HG03045 (cell line): Measurements from ENCODE around the gene OXTR.
"Not testable (repeated sequence)": the region's sequence is repeated elsewhere in the genome, so short reads cannot be mapped to it uniquely, and the experiment has no call there.

Experiments
- ATAC-seq: cut with Tn5 transposase; IDR thresholded peaks from one replicate; pipeline ENCODE4 v1.9.1; 2021; ENCODE audit warnings: mild to moderate bottlenecking, moderate library complexity; ENCODE audit not compliant: unreplicated experiment

OXTR gene

DNA sequence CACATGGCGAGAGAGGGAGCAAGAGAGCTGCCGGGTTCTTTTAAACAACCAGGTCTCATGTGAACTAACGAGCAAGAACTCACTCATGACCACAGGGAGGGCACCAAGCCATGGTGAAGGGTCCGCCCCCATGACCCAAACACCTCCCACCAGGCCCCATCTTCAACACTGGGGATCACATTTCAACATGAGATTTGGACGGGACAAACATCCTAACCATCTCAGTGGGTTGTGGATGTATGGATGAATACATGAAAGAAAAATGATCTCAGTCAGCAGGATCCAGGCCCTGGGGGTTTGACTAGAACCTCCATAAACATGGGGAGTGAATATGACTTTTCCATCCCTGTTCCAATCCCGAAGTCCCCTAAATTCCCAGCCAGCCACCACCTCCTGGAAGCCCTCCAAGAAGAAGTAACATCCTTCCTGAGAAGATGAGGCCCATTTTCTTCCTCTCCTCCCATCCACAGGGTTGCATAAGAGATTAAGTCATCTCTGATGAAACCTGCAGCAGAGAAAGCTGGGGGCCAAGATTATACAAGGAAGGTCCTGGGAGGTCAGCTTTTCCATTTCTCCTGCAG is 26.3 kb downstream of the OXTR start:
- ATAC-seq: no peak

DNA sequence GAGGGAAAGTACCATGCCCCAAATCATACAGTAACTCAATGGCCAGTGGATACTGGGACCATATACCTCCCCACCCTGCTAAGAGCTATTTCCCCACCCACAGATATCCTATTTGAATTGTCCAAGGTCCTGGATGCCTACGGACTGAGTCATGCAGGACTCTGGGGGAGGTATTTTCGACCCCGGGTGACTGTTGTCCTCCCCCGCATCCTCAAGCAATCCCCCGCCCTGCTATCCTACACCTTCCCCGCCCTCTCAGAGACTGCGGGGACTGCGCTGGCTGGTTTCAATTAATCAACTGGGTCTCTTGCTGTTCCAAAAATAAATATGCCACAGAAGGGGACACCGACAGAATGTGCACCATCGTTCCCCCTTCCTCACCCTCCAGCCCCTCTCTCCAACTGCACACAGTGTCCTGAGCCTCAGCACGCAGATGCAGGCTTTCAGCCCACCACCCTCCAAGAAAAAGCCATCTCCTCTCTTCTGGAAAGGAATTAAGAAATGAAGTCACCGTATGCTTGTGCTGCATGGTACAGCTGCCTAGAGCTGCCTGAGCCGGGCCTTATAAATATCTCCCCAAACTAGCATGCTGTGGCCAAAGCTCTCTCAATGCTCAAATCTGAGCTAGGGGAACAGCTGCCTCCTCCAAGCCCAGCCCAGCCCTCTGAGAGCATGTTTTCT is 27.7 kb downstream of the OXTR start:
- ATAC-seq: no peak

DNA sequence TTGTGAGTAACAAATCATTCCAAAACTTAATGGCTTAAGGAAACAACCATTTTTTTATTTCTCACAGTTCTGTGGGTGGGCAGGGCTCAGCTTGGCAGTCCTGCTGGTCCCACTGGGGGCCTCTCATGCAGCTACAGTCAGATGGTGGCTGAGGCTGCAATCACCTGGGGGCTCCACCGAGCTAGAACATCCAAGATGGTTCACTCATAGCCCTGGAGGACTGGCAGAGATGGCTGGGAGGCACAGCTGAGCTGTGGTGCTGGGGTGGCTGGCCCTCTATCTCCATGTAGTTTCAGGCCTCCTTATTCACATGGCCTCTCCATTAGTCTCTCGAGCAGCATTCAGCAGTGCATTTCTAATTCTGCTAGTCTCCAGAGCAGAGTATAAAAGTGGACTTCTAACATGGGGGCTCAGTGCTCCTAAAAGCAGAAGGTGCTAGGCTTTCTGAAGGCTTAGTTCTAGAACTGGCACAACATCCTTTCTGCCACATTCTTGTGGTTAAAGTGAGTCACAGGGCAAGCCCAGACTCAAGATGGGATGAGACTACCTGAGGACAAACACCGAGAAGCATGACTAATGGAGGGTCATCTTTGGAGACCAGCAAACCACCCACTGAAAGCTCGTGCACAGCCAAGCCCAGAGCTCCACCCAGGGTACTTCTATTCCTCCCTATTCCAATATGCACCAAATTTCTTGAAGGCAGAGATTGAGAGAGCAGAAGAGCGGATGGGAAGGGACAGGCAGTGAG is 29.5 kb downstream of the OXTR start:
- ATAC-seq: no peak

DNA sequence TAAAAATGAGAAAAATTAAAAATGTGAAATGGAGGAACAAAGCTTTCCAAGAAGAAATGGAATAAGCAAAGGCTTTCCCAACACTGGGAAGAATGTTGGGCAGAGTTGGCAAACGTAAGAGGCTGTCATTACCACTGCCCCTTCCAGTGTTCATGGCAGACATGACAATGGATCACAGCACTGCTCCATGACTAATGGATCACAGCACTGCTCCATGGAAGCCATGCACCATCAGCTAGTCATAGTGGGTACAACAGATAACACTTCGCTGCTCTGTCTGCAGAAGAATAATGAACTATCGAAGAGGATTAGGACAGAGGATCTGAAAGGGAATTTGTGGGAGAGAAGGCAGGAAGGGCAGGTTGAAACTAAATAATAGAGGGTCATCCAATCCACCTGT is 30.8 kb downstream of the OXTR start:
- ATAC-seq: no peak

DNA sequence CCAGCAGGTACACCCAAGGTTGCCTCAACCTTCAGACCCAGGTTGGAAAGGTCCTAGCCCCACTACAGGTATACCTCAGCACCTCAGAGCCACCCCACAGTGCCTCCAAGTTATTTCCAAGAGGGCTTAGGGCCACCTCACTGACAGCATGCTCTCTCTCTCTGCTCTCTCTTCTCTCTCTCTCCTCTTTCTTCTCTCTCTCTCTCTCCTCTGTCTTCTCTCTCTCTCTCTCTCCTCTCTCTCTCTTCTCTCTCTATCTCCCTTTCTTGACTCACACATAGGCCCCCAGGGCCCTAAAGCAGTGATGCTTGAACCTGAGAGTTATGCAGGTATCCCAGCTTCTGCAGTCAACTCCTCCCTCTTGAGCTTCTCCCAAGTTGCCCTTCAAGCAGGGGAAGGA is 31.6 kb downstream of the OXTR start:
- ATAC-seq: no peak

DNA sequence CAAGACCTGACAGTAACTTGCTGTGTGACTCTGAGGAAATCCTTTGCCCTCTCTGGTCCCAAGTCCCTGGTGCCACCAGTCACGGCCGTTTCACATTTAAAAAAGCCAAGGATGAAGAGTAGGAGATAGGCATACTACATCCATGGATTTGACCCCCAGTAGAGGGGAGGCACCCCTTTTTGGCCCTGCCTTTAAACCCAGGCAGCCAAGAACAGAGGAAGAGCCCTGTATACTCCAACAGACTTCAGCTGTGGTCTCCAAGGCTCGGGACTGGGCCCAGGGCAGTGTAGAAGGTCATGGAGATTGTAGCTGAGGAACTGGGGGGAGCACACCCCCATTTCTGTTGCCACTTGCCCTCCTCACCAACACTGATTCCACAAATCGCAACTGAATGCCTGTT is 32.1 kb downstream of the OXTR start:
- ATAC-seq: no peak

DNA sequence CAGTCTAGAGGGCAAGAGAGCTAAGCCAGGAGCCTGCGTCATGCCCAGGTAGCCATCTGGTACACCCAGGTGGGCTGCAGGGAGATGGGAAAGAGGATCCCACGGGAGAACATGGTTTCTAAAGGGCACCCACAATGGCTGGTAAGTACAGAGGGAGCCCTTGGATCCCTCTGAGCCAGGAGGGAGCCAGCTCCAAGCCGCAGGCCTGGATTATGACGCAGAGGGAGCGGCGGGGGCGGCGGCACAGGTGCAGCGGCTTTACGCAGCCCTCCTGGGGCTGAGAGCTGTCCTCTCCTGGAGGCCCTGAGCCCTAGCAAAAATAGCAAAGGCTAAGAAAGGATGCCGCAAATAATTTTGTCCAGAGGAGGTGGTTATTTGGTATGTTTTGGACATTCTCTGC is 33.0 kb downstream of the OXTR start:
- no peak for ATAC-seq

DNA sequence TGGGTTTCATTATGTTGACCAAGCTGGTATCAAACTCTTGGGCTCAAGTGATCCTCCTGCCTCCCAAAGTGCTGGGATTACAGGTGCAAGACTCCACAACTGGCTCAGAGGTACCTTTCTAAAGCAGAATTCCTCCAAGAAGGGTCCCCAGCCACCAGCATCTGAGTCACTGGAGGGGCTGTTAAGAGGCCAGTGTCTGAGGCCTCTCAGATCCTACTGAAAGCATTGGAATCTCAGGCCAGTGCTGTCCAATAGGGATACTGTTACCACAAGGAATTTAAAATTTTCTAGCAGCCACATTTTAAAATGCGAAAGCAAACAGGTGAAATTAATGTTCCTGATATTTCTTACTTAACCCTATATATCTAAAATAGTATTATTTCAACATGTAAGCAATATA is 34.5 kb downstream of the OXTR start:
- ATAC-seq: no peak

DNA sequence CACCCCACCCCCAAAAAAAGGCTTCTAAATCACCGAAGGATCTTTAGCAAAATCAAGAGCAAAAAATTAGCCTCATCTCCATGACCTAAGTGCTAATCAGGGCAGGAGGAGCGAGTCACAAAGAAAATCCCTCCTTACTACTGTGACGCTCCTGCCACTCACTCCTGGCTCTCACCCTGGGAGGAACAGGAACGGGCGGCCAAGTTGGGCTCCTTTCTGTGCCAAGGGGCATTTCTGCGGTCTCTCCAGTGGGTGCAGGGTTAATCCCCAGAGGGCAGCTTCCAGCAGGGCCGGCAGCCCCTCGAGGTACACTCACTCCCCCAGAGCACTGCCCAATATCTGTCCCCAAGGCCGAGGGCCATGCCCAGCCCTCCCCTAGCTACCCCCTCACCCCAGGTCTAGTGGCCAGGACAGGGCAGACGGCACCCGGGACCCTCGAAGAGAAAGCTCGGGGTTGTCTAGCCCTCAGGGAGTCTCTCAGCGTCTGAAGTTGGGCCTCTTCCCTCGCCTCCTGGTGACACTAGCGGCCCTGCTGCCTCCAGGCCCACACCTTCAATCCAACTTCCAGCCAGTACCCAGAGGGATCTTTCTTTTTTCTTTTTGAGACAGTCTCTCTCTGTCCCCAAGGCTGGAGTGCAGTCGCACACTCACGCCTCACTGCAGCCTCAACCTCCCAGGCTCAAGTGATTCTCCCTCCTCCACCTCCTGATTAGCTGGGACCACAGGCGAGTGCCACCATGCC is 35.1 kb downstream of the OXTR start:
- no peak for ATAC-seq

DNA sequence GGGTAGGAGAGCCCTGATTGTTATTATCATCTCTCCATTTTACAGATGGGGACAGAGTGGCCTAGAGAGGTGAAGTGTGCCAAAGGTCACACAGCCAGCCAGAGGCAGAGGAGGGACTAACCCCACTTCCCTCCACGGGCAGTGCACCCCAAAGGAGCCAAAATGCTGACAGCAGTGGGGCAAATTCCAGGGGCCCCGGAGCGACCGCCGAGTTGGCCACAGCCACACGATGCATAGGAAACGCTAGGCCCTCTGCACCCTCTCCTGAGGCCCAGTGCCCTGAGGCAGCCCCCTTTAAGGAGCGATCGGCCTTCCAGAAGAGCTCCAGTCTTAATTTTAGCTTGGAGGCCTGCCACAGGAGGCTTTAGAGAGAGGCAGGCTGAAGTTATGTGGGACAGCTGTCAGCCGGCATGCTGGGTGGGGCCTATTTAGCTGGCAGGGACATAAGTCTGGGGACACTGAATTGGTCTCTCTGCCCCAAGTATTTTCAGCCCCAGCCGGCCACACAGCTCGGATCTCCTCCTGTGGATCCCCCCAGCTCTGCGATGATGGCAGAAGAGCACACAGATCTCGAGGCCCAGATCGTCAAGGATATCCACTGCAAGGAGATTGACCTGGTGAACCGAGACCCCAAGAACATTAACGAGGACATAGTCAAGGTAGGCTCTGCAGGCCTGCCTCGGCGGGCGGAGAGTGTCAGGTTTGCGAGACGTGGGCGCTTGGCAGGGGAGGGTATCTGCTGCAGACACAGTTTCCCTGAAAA is 35.9 kb downstream of the OXTR start, which contains the start of gene CAV3:
CAV3 (plus strand) TSS at position 471 of the 763 bp plus-strand sequence; CDS start at position 546, 75 bp downstream.
- no peak for ATAC-seq

DNA sequence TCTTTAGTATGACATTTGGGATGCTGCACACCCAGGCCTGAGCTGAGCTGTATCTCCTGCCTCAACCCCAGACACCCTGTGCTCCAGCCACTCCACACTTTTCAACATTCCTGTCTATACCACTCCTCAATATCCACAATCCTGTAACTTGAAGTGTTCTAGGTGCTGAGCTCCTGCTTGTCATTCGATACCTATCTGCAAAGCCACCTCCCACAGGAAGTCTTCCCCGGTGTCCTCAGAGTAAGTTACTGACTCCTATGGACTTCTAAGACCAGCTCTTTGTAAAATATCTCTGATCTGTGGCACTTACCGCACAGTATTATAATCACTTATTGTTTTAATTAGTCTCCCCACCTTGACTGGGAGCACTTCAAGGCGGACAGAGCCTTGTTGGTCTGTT is 37.0 kb downstream of the OXTR start:
- no peak for ATAC-seq

DNA sequence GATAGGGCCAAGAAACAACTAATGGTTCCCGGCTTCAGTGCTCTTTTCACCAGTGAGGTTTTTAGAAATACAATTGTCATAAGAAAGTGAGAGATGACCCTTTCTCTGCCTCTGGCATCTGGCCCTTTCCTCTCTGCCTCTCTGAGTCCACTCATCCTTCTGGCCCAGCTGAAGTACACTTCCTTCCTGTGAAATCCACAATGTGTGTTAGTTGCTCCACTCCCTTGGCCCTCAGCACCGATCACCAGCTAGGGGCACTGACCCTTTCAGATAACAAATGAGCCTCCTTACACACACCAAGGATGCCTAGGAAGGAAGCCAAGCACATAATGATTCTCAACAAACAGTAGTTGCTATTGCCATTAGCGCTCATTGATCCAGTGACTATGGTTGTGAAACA is 38.8 kb downstream of the OXTR start:
- no peak for ATAC-seq

DNA sequence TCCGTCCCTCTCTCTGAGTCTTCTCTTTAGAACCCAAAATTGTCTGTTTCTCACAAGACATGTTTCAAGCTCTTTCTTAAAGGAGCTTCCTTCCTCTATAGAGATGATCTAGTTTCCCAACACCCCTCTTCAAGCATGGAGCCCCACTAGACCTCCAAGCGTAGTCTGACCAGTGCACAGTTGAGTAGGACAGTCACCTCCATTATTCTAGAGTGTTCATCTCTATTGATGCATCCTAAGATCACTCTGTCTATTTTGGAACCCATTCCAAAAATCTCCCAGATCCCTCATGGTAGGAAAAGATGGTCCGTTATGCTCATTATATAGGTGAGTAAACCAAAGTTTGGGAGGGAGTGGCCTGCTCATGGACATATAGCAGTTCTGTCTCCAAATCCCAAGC is 39.9 kb downstream of the OXTR start:
- ATAC-seq: no peak

DNA sequence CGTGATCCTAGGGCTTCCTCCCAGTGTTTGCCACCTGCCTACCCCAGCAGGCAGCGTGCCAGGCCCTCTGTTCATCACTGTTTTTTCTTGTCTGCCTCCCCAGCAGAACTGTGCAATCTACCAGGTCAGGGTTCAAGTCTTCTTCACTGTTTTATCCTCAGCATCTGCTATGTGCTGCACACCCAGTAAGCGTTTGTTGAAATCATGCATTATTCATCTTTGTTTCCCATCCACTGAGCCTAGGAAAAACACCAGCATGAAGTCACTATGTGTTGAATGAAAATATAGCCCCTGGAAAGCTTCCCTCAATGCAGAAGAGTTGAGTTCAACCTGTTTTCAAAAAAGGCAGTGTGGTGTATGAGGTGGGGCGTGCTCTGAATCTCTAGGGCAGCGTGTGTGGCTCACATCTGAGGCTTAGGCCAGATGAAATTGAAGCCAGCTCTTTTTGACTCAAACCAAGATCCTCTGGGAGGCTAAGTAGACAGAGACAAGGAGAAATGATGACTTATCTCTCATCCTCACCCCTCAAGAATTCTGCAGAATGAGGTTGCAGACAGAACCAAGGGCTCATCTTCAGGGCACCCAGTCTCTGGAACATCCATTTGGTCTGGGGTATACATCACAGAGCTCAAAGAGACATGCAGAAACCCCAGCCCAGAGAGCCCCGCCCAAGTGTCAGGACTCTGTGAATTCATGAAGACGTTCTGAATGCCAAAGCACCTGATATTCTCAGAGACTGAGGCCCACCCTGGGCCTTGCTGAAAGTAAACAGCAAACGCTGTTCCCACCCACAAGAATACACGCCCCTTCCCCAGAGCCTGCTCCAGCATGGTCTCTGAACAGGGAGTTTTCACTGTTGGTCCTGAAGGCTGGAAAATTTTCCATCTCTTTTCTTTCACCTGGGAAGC is 41.6 kb downstream of the OXTR start:
- ATAC-seq: no peak

DNA sequence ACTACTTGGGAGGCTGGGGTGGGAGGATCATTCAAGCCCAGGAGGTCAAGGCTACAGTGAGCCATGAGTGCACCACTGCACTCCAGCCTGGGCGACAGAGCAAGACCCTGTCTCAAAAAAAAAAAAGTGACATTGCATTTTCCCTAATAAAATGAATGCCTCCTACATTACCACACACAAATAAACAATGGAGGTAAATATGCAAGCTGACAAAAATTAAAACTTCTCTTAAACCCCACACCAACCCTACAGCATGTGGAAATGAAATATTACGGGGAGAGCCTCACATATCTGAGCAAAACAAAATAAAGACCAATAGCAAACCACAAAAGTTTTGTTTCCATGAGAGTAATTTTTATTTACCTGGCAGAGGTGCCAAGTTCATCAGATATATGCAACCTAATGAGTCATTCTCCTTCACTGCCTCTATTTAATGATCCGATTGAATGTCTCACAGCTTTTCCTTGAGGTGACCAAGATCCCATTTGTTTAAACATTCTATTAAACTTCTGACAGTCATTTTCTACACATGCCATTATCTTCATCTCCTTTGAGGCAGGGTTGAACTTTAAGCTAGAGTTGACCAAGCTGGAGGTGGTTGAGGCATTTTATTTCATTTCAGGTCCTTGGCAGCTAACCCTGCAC is 45.2 kb downstream of the OXTR start:
- no peak for ATAC-seq

DNA sequence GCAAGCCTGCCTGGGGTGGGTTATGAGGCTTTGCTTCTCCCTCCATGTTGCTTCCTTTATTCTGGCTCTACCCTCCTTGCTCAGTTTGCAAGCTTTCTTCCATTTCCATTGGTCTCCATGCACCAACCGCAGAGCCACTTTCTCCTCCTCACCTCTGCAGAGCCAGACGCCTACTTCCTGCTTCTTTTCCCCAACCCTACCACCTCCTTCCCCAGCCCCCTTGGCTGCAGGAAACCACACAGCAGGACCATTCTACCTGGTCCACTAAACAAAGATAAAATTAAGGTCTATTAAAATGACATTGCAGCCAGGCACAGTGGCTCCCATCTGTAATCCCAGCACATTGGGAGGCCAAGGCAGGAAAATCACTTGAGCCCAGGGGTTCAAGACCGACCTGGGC is 45.8 kb downstream of the OXTR start:
- no peak for ATAC-seq

DNA sequence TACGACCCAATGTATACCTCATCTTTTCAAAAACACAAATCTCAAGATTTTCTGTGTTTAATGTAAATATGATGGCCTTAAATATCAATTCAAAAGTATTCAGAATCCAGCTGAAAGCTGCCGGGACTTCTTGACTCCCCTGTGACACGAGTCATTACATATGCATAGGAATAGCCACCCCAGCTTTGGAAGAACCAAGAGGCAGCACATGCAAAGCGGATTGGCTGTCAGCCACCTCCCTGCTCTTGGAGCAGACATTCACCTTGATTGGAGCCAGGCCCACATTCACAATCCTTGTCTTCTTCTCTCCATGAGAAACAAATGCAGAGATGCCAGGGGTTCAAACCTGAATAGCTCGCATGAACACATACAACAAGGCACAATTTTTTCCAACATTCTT is 46.6 kb downstream of the OXTR start:
- ATAC-seq: no peak

DNA sequence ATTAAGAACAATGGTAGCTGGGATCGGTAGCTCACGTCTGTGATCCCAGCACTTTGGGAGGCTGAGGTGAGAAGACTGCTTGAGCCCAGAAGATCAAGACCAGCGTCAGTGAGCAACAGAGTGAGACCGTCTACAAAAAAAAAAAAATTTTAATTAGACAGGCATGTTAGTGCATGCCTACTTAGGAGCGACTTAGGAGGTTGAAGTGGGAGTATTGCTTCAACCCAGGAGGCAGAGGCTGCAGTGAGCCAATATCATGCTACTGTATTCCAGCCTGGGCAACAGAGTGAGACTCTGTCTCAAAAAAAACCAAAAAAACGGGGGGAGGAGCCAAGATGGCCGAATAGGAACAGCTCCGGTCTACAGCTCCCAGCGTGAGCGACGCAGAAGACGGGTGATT is 53.7 kb downstream of the OXTR start:
- not testable (repeated sequence) for ATAC-seq
